SU-DHL-6 (cell line): ENCODE results near the gene YIPF6.
"Not testable (repeated sequence)": the region's sequence is repeated elsewhere in the genome, so short reads cannot be mapped to it uniquely, and the experiment has no call there.

Experiments used
- H2AFZ ChIP-seq: fragments of 200-600 bp; sonication (generic); 2 replicates; pipeline ENCODE4 v1.6.1; 2014; ENCODE audit warnings: low read depth, mild to moderate bottlenecking, moderate library complexity, mixed read lengths, antibody characterized with exemption, low read length; ENCODE audit not compliant: severe bottlenecking
- H3F3A ChIP-seq: fragments of 200-600 bp; shearing (Covaris generic); 2 replicates; pipeline ENCODE4 v1.6.0; 2016; ENCODE audit warnings: antibody characterized with exemption, mild to moderate bottlenecking; ENCODE audit not compliant: insufficient read depth
- H3K27ac ChIP-seq: fragments of 200-600 bp; sonication (generic); 2 replicates; pipeline ENCODE4 v1.5.1; 2016; ENCODE audit warnings: low read depth, mild to moderate bottlenecking, low read length, moderate library complexity, mixed read lengths
- H3K27me3 ChIP-seq: fragments of 200-600 bp; sonication (generic), shearing (Covaris generic); 2 replicates; pipeline ENCODE4 v1.6.0; 2014; ENCODE audit warnings: mild to moderate bottlenecking, low read length
- H3K36me3 ChIP-seq: fragments of 200-600 bp; sonication (generic); 2 replicates; pipeline ENCODE4 v1.6.1; 2014; ENCODE audit warnings: mild to moderate bottlenecking, low read length, mixed read lengths
- H3K4me2 ChIP-seq: fragments of 300-600, 200-600 bp; shearing (Covaris generic), sonication (generic); 2 replicates; pipeline ENCODE4 v1.6.0; 2014; ENCODE audit warnings: low read length, low read depth, mild to moderate bottlenecking; ENCODE audit not compliant: poor library complexity, severe bottlenecking
- H3K4me3 ChIP-seq: fragments of 200-600 bp; sonication (generic); 2 replicates; pipeline ENCODE4 v1.5.1; 2014; ENCODE audit warnings: antibody characterized with exemption, low read length, mild to moderate bottlenecking, mixed read lengths; ENCODE audit not compliant: insufficient read depth, poor library complexity, severe bottlenecking
- H3K79me2 ChIP-seq: fragments of 200-600 bp; sonication (generic); 2 replicates; pipeline ENCODE4 v1.6.1; 2014; ENCODE audit warnings: mild to moderate bottlenecking, low read length, moderate library complexity; ENCODE audit not compliant: insufficient read depth
- H3K9ac ChIP-seq: fragments of 200-600 bp; sonication (generic); 2 replicates; pipeline ENCODE4 v1.7.0; 2014; ENCODE audit warnings: mild to moderate bottlenecking, low read length
- H3K9me2 ChIP-seq: fragments of 200-600 bp; sonication (generic); replicated peaks from 2 replicates; pipeline ENCODE4 v1.6.1; 2014; ENCODE audit warnings: low read length; ENCODE audit not compliant: insufficient read depth
- H3K9me3 ChIP-seq: fragments of 200-600 bp; sonication (generic); 2 replicates; pipeline ENCODE4 v1.6.1; 2014; ENCODE audit warnings: low read length, mixed read lengths; ENCODE audit not compliant: insufficient read depth
- H4K20me1 ChIP-seq: fragments of 200-600 bp; sonication (generic); 2 replicates; pipeline ENCODE4 v1.6.1; 2014; ENCODE audit warnings: low read depth, mild to moderate bottlenecking, antibody characterized with exemption, low read length, moderate library complexity, mixed read lengths
- EZH2phosphoT487 ChIP-seq: fragments of 200-600 bp; sonication (generic), shearing (Covaris generic); conservative IDR thresholded peaks from 2 replicates; pipeline ENCODE4 v1.6.1; 2018; ENCODE audit warnings: mild to moderate bottlenecking, antibody characterized with exemption, low read length, moderate library complexity, mixed read lengths
- TF ChIP-seq, protein P1 (sequence below): fragments of 200-600 bp; sonication (generic); IDR thresholded peaks from one replicate; pipeline ENCODE4 v1.5.1; 2017; ENCODE audit warnings: antibody characterized with exemption, mild to moderate bottlenecking, low read length, moderate library complexity; ENCODE audit not compliant: insufficient read depth, poor library complexity, severe bottlenecking

Gene YIPF6

DNA sequence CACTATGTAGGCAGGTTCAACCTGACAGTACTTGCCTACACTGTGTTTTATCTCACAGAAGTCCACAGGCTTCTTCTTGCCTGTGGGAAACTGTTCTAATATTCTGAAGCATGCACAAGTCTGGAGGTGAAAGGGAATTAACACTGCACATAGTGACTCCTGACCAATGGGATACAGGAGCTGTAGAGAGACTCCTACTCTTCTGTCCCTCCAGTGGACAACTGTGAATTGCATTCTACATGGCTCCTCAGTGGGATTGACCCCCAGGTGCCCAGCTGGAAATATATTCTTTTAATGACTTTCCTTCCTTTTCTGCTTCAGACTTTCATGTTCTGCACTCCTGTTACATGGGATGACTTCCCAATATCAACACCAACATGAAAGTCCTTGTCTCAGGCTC, 8.2 kb upstream of the YIPF6 start:
- Histone ChIP-seq H2AFZ (no peak overlapping the region), H3K27me3 (no peaks in the 10 kb centered on the region), H3K9ac (no peak overlapping the region), H4K20me1 (no peaks in the 10 kb centered on the region), H3K4me3 (no peak overlapping the region), H3K79me2 (no peaks in the 10 kb centered on the region), H3K9me2 (no peaks in the 10 kb centered on the region), H3K27ac (no peak overlapping the region), H3K4me2 (no peak overlapping the region), H3K9me3 (no peaks in the 10 kb centered on the region), H3K36me3 (no peaks in the 10 kb centered on the region), H3F3A (no peaks in the 10 kb centered on the region)
- TF ChIP-seq, protein P1, sequence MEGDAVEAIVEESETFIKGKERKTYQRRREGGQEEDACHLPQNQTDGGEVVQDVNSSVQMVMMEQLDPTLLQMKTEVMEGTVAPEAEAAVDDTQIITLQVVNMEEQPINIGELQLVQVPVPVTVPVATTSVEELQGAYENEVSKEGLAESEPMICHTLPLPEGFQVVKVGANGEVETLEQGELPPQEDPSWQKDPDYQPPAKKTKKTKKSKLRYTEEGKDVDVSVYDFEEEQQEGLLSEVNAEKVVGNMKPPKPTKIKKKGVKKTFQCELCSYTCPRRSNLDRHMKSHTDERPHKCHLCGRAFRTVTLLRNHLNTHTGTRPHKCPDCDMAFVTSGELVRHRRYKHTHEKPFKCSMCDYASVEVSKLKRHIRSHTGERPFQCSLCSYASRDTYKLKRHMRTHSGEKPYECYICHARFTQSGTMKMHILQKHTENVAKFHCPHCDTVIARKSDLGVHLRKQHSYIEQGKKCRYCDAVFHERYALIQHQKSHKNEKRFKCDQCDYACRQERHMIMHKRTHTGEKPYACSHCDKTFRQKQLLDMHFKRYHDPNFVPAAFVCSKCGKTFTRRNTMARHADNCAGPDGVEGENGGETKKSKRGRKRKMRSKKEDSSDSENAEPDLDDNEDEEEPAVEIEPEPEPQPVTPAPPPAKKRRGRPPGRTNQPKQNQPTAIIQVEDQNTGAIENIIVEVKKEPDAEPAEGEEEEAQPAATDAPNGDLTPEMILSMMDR: no peak
- TF ChIP-seq EZH2phosphoT487: no peak

DNA sequence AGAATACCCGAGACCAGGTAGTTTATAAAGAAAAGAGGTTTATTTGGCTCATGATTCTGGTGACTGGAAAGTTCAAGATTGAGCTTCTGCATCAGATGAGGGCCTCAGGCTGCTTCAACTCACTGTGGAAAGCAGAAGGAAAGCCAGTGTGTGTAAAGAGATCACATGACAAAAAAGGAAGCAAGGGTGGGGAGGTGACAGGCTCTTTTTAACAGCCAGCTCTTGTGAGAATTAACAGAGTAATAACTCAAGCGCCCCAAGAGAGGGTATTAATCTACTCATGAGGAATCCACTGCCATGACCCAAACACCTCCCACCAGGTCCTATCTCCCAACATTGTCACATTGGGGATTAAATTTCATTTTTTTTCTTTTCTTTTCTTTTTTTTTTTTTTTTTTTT, 6.3 kb upstream of the YIPF6 start:
- no peaks in the 10 kb centered on the region for H3K79me2 ChIP-seq
- H3K9ac ChIP-seq: no peak overlapping the region
- no peak overlapping the region for H3K27ac ChIP-seq
- no peaks in the 10 kb centered on the region for H3F3A ChIP-seq
- H3K9me3 ChIP-seq: no peaks in the 10 kb centered on the region
- no peaks in the 10 kb centered on the region for H3K9me2 ChIP-seq
- H2AFZ ChIP-seq: no peak overlapping the region
- no peak for TF ChIP-seq EZH2phosphoT487
- TF ChIP-seq, protein P1: no peak
- no peaks in the 10 kb centered on the region for H3K27me3 ChIP-seq
- H4K20me1 ChIP-seq: no peaks in the 10 kb centered on the region
- H3K36me3 ChIP-seq: no peaks in the 10 kb centered on the region
- H3K4me2 ChIP-seq: no peak overlapping the region
- H3K4me3 ChIP-seq: no peak overlapping the region

DNA sequence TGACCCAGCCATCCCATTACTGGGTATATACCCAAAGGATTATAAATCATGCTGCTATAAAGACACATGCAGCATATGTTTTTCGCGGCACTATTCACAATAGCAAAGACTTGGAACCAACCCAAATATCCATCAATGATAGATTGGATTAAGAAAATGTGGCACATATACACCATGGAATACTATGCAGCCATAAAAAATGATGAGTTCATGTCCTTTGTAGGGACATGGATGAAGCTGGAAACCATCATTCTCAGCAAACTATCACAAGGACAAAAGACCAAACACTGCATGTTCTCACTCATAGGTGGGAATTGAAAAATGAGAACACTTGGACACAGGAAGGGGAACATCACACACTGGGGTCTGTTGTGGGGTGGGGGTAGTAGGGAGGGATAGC, 5.1 kb upstream of the YIPF6 start:
- not testable (repeated sequence) for H3K27me3 ChIP-seq, H2AFZ ChIP-seq, H3K4me2 ChIP-seq, H3K9ac ChIP-seq, H3K4me3 ChIP-seq, H3K79me2 ChIP-seq, H4K20me1 ChIP-seq, H3F3A ChIP-seq, H3K27ac ChIP-seq, H3K36me3 ChIP-seq, H3K9me3 ChIP-seq, H3K9me2 ChIP-seq

DNA sequence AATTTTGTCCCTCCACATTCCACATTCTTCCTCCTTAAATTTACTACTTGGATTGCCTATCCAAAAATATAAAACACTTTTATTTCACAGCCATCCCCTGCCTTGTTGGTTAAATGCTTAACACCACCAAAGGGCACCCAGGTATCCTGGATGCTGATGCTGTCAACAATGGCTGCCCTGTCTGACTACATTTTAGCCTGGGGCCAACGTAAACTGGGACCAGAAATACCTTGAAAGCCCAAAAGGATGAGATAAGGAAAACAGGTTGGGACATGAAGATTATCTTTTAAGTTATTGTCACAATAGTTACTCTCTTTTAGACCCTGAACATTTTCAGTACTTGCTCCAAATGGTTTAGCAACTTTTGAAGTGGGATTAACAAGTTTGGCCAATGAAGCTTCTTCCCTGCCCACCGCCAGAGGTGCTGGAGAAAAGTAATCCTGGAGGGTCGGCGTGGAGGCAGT, 775 bp upstream of the YIPF6 start:
- Histone ChIP-seq H3K4me2 (peak overlapping the region; percentile 82), H3K27me3 (no peaks in the 10 kb centered on the region), H3K9me3 (no peaks in the 10 kb centered on the region), H4K20me1 (no peaks in the 10 kb centered on the region), H3K27ac (no peak overlapping the region), H2AFZ (peak overlapping the region; percentile 86), H3K4me3 (peak overlapping the region; percentile 82), H3K79me2 (peaks cover 33% of the 10 kb centered on the region), H3F3A (no peaks in the 10 kb centered on the region), H3K9me2 (no peaks in the 10 kb centered on the region), H3K9ac (peak overlapping the region; percentile 77), H3K36me3 (no peaks in the 10 kb centered on the region)
- TF ChIP-seq, protein P1: no peak
- TF ChIP-seq EZH2phosphoT487: no peak
